Smooth muscle cell (in vitro differentiated cells): ENCODE measurements around the gene NMU. TPM values are rescaled to one million over a fixed set of nuclear protein-coding genes. Genes with fewer than 3 reads are reported as not detected.
A peak's percentile ranks its signal among the peaks of the same experiment; 100 is the strongest.

Experiments used
- DNase-seq: peaks from one replicate; lab custom pipeline; 2025; ENCODE audit not compliant: unreplicated experiment; lab: John Stamatoyannopoulos, UW
- H2AFZ ChIP-seq: fragments of 200-600 bp; sonication (generic); 2 replicates; pipeline ENCODE4 v1.6.0; 2016; ENCODE audit warnings: antibody characterized with exemption, low read depth, mild to moderate bottlenecking
- H3F3A ChIP-seq: fragments of 200-600 bp; sonication (generic); 2 replicates; pipeline ENCODE4 v1.6.0; 2017; ENCODE audit warnings: antibody characterized with exemption, low read depth
- H3K27ac ChIP-seq: fragments of 200-600 bp; sonication (generic); 2 replicates; pipeline ENCODE4 v1.5.1; 2016; ENCODE audit warnings: low read depth, mild to moderate bottlenecking
- H3K27me3 ChIP-seq: fragments of 200-600 bp; sonication (generic); 2 replicates; pipeline ENCODE4 v1.6.1; 2016; ENCODE audit warnings: low read depth, mild to moderate bottlenecking
- H3K36me3 ChIP-seq: fragments of 200-600 bp; sonication (generic); 2 replicates; pipeline ENCODE4 v1.5.1; 2016; ENCODE audit warnings: low read depth
- H3K4me1 ChIP-seq: fragments of 200-600 bp; sonication (generic); 2 replicates; pipeline ENCODE4 v1.5.1; 2016; ENCODE audit warnings: low read depth
- H3K4me2 ChIP-seq: fragments of 200-600 bp; sonication (generic); 2 replicates; pipeline ENCODE4 v1.6.0; 2016; ENCODE audit warnings: mild to moderate bottlenecking
- H3K4me3 ChIP-seq: fragments of 200-600 bp; sonication (generic); 2 replicates; pipeline ENCODE4 v1.5.1; 2016; ENCODE audit warnings: mild to moderate bottlenecking
- H3K79me2 ChIP-seq: fragments of 200-600 bp; sonication (generic); 2 replicates; pipeline ENCODE4 v1.6.0; 2016; ENCODE audit warnings: low read depth, mild to moderate bottlenecking
- H3K9ac ChIP-seq: fragments of 200-600 bp; sonication (generic); 2 replicates; pipeline ENCODE4 v1.6.0; 2016; ENCODE audit warnings: low read depth
- H3K9me3 ChIP-seq: fragments of 200-600 bp; sonication (generic); replicated peaks from 2 replicates; pipeline ENCODE4 v1.5.1; 2016; ENCODE audit warnings: low read depth
- H4K20me1 ChIP-seq: fragments of 200-600 bp; sonication (generic); 2 replicates; pipeline ENCODE4 v1.6.0; 2016; ENCODE audit warnings: low read depth
- WGBS: methylation state at CpG from one replicate; pipeline ENCODE4 v1.1.7; 2016; ENCODE audit warnings: low lambda C conversion rate; 5-methylcytosine and 5-hydroxymethylcytosine counted together
- polyA plus RNA-seq: library from polyadenylated mRNA; unstranded; fragments of >200 nt; fragmentation: Nextera tagmentation; extraction: Ambion mirVana; gene quantifications from 2 replicates; pipeline ENCODE4 v1.2.1, GENCODE V29; 2016
- total RNA-seq: library from RNA; depleted of rRNA; stranded (reverse); fragments of >200 nt; gene quantifications from 2 replicates; pipeline ENCODE4 v1.2.3, GENCODE V29; 2014
- TF ChIP-seq, protein P1 (sequence below): fragments of 200-600 bp; sonication (generic); IDR thresholded peaks from 2 replicates; pipeline ENCODE4 v1.5.1; 2017; ENCODE audit warnings: borderline replicate concordance, mild to moderate bottlenecking, antibody characterized with exemption; ENCODE audit not compliant: insufficient read depth, poor library complexity, severe bottlenecking

Gene NMU
- total and polyA plus RNA-seq, 2 experiments from 2014 or later: not detected

DNA sequence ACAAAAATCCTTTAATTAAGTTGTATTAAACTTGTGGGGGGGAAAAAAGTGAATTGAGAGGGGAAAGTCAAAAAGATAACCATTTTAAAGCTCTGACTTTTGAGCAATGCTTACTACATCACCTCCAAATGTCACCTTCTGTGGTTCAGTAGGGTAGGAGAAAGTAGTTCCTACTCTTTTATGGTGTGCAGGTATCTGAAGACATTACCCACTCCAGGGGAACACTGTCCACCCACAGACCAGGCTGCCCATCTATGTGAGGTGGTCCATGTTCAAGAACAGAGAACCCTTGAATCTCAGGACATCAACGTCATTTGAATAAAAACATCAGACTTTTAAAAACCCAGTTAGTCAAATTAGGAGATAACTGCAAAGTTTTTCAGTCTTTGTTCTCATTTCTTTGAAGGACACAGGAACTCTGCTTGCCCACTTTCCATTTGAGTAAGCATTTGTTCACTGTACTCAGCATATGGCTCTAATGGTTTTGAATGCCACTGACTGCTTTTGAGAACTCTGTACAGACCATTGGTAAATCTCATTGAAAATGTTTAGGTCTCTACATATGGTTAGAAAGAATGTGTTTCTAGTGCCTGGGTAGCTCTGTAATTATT, 18.4 kb downstream of the NMU start:
- Histone ChIP-seq H3K27me3 (no peaks in the 10 kb centered on the region), H3K36me3 (no peaks in the 10 kb centered on the region), H3K4me3 (no peak overlapping the region), H4K20me1 (no peaks in the 10 kb centered on the region), H3K27ac (no peak overlapping the region), H3K79me2 (no peaks in the 10 kb centered on the region), H3F3A (no peaks in the 10 kb centered on the region), H3K9me3 (no peaks in the 10 kb centered on the region), H2AFZ (no peak overlapping the region), H3K4me1 (no peaks in the 10 kb centered on the region), H3K9ac (no peak overlapping the region), H3K4me2 (no peak overlapping the region)
- TF ChIP-seq, protein P1, sequence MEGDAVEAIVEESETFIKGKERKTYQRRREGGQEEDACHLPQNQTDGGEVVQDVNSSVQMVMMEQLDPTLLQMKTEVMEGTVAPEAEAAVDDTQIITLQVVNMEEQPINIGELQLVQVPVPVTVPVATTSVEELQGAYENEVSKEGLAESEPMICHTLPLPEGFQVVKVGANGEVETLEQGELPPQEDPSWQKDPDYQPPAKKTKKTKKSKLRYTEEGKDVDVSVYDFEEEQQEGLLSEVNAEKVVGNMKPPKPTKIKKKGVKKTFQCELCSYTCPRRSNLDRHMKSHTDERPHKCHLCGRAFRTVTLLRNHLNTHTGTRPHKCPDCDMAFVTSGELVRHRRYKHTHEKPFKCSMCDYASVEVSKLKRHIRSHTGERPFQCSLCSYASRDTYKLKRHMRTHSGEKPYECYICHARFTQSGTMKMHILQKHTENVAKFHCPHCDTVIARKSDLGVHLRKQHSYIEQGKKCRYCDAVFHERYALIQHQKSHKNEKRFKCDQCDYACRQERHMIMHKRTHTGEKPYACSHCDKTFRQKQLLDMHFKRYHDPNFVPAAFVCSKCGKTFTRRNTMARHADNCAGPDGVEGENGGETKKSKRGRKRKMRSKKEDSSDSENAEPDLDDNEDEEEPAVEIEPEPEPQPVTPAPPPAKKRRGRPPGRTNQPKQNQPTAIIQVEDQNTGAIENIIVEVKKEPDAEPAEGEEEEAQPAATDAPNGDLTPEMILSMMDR: no peak
- 94% methylated on average over 1 of the region's 1 CpG for WGBS
- no peak for DNase-seq

DNA sequence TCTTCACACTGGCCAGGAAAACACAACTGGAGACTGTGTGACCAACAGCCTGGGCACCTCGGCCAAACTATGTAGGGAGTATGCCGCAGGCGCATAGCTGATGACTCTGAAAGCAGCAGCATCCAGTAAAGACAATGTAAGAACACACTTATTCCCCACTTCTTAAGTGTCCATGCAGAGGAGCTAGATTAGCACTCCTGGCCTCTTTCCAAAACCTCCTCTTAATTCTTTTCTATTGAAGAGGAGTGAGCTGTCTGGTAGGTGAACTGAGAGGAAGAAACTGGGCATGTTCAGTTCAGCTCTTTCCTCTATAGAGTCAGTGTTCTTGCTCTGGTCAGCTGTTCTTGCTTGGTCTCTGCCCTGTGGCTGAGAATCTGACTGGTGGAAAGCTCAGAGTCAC, 21.1 kb downstream of the NMU start:
- Histone ChIP-seq H3K27me3 (no peaks in the 10 kb centered on the region), H3K4me1 (no peaks in the 10 kb centered on the region), H3K4me3 (no peak overlapping the region), H3F3A (no peaks in the 10 kb centered on the region), H3K4me2 (no peak overlapping the region), H2AFZ (no peak overlapping the region), H3K9me3 (no peaks in the 10 kb centered on the region), H3K27ac (no peak overlapping the region), H3K9ac (no peak overlapping the region), H3K36me3 (no peaks in the 10 kb centered on the region), H4K20me1 (no peaks in the 10 kb centered on the region), H3K79me2 (no peaks in the 10 kb centered on the region)
- TF ChIP-seq, protein P1: no peak
- WGBS: 96% methylated on average over 3 of the region's 3 CpGs
- no peak for DNase-seq

DNA sequence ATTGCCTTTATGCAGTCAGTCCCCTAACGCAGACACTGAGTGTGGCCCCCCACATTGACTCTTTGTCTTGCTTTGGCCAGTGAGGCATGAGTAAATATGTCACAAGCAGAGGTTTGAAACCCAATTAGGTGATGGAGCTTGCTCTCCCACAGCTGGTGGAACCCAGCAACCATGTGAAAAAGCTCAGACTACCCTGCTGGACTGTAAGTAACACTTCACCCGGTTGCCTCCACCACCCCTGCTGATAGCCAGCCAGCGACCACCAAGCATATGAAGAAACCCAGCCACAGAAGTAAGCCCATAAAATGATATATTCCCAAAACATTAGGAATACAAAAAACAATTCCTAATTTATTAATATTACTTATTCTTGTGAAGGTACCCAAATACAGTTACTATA, 22.5 kb downstream of the NMU start:
- no peak overlapping the region for H2AFZ ChIP-seq
- no peaks in the 10 kb centered on the region for H3K27me3 ChIP-seq
- H3K4me1 ChIP-seq: no peaks in the 10 kb centered on the region
- WGBS: 83% methylated on average over 3 of the region's 3 CpGs
- TF ChIP-seq, protein P1: no peak
- no peak for DNase-seq
- H4K20me1 ChIP-seq: no peaks in the 10 kb centered on the region
- no peak overlapping the region for H3K4me3 ChIP-seq
- H3K9me3 ChIP-seq: no peaks in the 10 kb centered on the region
- no peak overlapping the region for H3K9ac ChIP-seq
- no peaks in the 10 kb centered on the region for H3K79me2 ChIP-seq
- no peaks in the 10 kb centered on the region for H3F3A ChIP-seq
- no peak overlapping the region for H3K27ac ChIP-seq
- no peaks in the 10 kb centered on the region for H3K36me3 ChIP-seq
- no peak overlapping the region for H3K4me2 ChIP-seq

DNA sequence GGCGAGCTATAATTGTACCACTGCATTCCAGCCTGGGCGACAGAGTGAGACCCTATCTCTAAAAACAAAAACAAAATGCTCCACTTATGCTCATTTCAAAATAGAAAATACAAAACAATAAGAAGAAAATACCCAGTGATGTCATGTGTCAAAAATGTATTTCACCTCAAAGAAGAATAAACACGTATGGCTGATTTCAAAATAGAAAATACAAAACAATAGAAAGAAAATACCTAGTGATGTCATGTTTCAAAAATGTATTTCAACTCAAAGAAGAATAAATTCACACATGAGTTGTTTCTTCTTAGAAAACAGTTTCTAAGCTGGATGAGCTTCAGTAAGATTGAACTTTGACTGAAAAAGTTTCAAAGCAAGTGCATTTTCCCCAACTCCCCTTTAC, 23.8 kb downstream of the NMU start:
- WGBS: 83% methylated on average over 3 of the region's 3 CpGs
- DNase-seq: no peak
- H3K9me3 ChIP-seq: no peaks in the 10 kb centered on the region
- H3K9ac ChIP-seq: no peak overlapping the region
- no peak overlapping the region for H3K4me3 ChIP-seq
- no peaks in the 10 kb centered on the region for H3K27me3 ChIP-seq
- H4K20me1 ChIP-seq: no peaks in the 10 kb centered on the region
- H3K4me2 ChIP-seq: no peak overlapping the region
- TF ChIP-seq, protein P1: no peak
- no peaks in the 10 kb centered on the region for H3K36me3 ChIP-seq
- H3K79me2 ChIP-seq: no peaks in the 10 kb centered on the region
- H3F3A ChIP-seq: no peaks in the 10 kb centered on the region
- no peak overlapping the region for H2AFZ ChIP-seq
- peak overlapping the region; percentile 34 for H3K27ac ChIP-seq
- no peaks in the 10 kb centered on the region for H3K4me1 ChIP-seq
